GM18498 (cell line): ENCODE data around the gene SMARCD2.

Experiments
- ATAC-seq: cut with Tn5 transposase; IDR thresholded peaks from one replicate; pipeline ENCODE4 v1.9.1; 2021; ENCODE audit warnings: mild to moderate bottlenecking, moderate library complexity; ENCODE audit not compliant: unreplicated experiment

SMARCD2 gene

DNA sequence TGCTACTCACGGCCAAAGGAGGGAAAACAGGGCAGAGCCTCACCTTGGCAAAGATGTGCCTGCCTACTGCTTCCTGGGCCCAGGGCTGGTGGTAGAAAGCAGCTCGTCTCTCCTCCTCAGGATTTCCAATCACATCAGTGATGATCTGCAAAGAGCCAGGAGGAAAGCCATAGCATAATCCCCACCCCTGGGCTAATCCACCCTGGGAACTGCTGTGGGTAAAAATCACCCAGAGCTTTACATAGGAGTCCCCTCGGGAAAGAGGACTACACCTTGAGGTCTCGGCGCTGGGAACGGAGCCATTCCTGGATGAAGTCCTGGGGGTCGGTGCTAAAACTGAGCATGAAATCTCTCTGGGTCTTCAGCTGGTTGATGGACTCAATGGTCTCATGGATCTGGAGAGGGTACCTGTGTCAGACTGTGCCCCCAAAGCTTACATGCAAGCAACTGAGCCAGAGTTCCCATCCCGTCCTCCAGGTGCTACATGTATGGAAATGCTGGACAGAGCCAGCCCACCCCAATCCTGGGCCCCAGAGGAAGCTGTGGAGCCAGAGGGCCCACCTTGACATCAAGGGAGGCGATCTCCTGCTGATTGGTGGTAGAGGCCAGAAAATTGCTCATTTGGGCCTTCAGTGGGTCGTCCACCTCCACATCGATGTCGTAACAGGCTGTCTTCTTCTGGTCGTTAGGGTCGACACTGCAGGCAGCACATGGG, 9.3 kb downstream of the SMARCD2 start:
- no peak for ATAC-seq

DNA sequence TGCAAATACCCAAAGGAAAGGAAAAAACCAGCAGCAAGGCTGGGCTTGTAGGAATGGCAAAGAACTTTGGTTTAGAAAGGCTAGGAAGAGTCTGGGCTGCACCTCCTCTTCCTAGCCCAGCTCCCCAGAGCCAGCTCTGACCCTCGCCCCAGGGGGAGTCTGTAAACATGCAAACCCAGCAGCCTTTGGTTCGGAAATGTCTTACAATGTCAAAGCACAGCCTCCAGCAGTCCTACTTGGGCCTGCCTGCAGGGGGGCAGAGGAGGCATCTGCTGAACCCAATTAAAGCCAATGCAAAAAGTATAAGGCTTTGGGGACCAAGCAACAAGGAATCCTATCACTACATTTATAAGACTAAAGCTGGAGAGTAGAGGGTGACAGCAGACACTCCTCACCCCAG, 10.0 kb downstream of the SMARCD2 start:
- no peak for ATAC-seq

DNA sequence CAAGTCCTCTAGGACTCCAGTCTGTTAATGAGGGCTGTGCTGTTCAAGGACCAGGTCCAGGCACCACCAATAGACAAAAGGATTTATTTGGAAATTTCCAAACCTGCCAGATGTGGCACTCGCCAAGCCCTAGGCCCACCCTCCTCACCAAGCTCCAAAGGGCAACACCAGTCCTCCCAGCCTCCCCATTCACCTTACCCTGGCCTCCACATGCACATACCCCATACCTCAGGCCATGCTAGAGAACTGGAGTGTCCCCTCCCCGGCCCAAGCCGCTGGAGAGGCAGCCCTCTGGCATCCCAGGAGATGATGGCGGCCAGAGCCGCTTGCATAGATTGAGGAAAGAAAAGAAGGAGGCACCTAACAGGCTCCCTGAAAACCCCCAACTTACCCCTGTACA, 10.5 kb downstream of the SMARCD2 start:
- no peak for ATAC-seq

DNA sequence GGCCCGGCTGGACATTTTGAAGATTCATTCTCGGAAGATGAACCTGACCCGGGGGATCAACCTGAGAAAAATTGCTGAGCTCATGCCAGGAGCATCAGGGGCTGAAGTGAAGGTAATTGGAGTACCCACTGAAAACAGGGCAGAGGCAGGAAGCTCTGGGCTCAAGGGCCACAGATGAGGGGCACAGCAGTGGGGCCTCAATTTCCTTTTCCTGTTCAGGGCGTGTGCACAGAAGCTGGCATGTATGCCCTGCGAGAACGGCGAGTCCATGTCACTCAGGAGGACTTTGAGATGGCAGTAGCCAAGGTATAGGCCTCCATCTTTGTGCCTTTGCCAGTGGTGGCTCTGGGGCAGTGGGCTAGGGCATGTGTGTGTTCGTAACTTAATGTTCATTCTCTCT, 11.0 kb downstream of the SMARCD2 start:
- ATAC-seq = no peak

GRCh38 chr17:63830904-63831491, 11.5 kb downstream of the SMARCD2 start:
- ATAC-seq = no peak

- no peak for ATAC-seq
Measured at GRCh38 chr17:63830278-63830677, 12.2 kb downstream of the SMARCD2 start.

GRCh38 chr17:63828936-63829335, 13.5 kb downstream of the SMARCD2 start:
- no peak for ATAC-seq

DNA sequence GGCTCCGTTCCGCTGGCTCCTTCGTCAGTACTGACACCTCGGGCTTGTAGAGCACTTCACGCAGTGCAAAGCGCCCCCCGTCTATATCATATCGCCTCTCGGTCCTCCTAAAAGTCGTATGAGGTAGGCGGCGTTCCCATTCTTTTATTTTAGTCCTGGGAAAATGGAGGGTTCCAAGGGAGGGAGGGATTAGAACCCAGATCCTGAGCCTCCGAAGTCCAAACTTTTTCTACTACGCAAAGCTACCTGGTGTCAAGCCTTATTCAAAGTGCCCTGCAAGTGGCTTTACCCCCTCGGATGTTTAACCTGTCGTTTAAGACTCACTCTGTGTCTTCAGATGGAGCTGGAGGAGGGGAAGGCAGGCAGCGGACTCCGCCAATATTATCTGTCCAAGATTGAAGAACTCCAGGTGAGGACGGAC, 14.7 kb downstream of the SMARCD2 start:
- no peak for ATAC-seq

DNA sequence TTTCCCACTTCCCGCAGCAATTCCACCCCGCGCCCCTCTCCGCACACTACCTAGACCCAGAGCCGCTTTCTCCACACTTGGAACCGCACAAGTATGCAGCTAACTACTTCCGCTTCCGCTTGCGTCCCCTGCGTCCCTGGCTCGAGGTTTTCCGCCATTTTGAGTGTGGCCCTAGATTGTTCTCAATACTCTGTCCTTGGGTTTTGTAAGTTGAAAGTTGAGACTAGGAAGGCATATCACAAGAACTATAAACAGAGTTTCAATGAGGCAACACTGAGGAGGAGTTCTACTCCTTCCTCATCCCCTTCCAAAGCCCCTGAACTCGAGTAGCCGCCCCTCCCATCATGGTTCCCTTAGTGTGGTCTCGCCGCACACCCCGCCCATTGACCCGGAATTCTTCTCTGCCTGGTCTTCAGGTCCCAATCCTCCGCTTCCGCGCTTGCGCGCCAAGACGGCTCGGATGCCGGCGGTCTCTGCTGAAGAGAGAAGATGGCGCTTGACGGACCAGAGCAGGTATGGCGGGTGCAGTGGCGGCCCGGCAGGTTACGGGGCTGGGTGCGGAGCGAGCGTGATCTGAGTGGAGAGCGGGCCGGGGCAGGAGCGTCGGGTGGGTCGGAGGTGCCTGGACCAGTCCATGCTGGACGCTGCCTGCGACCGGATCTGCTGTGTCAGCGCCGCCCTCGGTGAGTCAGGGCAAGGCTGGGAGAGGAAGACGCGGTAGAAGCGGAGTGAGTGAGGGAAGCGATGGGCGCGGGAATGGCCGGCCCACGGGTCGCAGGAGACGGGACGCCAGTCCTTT, 15.3 kb downstream of the SMARCD2 start, which contains the start of the genes FTSJ3 and PSMC5:
TSS of gene FTSJ3 (minus strand) at position 662 of the 799 bp plus-strand sequence. CDS start 761 bp downstream, outside the sequence.
TSS of gene PSMC5 (plus strand) at position 430 of the 799 bp plus-strand sequence. CDS start at position 490, 60 bp downstream.
- ATAC-seq = peak; percentile 88

DNA sequence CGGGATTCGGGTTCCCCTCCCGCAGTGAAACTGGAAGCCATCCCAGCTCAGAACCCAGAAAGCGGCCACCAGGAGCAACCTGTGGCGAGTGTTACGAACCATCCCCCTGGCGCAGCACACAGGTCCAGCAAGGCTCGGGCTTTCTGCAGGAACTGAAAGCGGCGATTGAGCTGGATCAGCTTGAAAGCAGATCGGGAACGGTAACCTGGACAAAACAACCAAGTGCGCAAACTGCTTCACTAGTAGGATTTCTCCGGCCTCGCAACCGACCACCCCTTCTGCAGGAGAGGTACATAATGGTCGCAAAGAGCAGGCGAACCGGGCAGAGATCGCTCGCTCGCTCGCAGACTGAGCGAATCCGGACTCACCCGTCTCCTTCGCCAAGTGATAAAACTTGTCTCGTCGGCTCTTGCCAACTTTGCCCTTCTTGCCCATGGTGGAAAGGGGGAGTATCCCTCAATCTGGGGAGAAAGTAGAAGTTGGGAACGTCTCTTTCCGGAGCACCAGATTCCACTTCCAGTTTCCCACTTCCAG, 15.9 kb downstream of the SMARCD2 start:
- peak; percentile 2 for ATAC-seq

GRCh38 chr17:63824362-63824761, 18.1 kb downstream of the SMARCD2 start:
- no peak for ATAC-seq

- no peak for ATAC-seq
Measured at GRCh38 chr17:63823659-63824331, 18.7 kb downstream of the SMARCD2 start.

- ATAC-seq = no peak
Measured at GRCh38 chr17:63822537-63822936, 19.9 kb downstream of the SMARCD2 start.

- ATAC-seq = no peak
Measured at GRCh38 chr17:63821804-63822203, 20.7 kb downstream of the SMARCD2 start.

DNA sequence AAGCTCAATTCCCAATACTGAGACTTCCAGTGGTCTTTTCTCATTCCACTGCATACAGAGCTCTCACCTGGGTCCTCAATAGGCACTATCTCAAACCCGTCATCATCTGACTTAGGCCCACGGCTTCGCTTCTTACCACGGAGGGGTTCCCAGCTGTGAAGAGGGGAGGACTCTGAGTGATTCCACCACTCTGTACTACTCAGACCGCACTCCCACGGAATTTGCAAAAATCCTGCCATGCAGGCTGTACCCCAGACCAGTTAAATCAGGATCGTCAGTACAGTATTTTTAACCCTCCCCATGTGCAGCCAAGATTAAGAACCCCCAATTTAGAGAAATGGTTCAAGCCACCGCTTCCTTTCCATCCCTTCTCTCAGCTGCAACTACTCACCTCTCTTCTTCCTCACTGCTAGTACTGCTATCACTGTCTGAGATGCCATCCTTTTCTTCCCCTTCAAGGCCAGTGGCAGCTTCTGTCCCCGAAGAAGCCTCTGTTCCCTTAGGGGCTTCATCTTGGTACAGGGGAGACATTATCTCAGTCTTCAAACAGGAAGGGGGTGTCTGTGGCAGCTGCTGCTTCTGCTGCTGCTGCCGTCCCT, 21.4 kb downstream of the SMARCD2 start:
- no peak for ATAC-seq

GRCh38 chr17:63819585-63820537, 22.6 kb downstream of the SMARCD2 start:
- ATAC-seq = no peak

DNA sequence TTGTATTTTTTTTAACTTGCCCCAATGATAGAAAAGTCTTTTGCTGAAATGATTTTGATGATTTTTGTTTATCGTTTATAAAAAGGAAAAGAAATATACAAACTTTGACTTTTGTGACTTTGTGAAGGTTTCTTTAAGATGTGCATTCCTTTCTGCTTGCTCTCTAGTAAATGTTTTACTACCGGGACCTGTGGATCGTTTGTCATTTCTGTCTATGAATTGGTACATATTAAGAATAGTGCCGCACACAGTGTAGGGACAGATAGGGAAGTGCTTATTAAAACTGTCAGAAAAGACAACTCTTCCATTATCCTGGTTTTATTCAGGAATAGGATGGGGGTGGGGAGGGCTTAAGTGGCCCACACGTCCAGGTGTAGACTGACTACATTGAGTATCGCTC, 23.4 kb downstream of the SMARCD2 start:
- no peak for ATAC-seq

DNA sequence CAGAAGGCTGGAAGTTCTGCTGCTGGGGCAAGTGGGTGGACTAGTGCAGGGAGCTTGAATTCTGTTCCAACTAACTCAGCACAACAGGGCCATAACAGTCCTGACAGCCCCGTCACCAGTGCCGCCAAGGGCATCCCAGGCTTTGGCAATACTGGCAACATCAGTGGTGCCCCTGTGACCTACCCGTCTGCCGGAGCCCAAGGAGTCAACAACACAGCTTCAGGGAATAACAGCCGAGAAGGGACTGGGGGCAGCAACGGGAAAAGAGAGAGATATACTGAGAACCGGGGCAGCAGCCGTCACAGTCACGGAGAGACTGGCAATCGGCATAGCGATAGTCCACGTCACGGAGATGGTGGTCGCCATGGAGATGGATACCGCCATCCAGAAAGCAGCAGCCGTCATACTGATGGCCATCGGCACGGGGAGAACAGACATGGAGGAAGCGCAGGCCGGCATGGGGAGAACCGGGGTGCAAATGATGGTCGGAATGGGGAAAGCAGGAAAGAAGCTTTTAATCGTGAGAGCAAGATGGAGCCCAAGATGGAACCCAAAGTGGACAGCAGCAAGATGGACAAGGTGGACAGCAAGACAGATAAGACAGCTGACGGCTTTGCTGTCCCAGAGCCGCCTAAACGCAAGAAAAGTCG, 24.6 kb downstream of the SMARCD2 start:
- no peak for ATAC-seq

GRCh38 chr17:63816669-63817068, 25.8 kb downstream of the SMARCD2 start:
- ATAC-seq = no peak
